Activated naive CD8-positive, alpha-beta T cell treated with anti-CD3 and anti-CD28 coated beads, Interleukin-2, amount 50 U/mL, for 16 hours (primary cell): ENCODE measurements around the gene BTBD2.

ENCODE experiments used
- DNase-seq: peaks from one replicate; pipeline ENCODE4 v3.0.0-alpha.2; 2020; ENCODE audit warnings: low read depth, low spot score

Gene BTBD2

DNA sequence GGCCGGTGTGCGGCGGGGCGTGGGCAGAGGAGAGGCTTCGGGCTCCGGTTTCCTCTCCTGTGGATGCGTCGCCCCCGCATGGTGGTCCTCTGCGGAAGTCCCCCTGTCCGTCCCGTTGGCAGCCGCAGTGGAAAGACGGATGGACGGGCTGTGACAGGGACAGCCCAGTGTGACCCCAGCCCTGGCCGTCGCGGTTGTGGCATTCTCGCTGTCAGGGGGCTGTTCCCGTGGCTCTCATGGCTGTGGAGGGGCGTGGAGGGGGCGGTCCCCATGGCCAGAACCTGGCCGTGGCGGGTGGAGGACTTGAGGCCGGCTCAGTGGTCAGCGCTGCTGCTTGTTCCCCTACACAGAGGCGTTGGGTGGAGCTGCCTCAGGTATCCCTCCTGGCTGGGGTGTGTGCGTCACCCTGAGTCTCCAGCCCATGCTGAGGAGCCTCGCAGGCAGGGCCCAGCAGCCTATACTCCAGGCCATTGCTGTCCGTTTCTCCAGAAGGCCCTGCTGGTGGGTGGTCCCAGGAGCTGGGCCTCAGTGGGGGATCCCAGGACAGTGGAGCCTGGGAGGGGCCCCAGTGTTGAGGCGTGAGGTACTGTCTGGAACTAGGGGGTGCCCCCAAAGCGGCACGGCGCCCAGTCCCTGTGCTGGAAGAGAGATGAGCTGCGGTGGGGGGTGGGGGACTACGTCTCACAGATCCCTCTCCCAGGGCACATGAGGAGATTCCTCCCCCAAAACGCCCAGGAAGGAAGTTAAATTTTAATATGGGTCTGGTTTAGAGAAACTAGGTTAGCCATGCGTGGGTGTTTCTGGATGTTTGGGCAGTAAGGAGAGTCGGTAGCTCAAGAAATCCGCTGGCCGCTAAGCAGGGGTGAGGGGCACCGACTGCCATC is 54.3 kb downstream of the BTBD2 start:
- DNase-seq: no peak

DNA sequence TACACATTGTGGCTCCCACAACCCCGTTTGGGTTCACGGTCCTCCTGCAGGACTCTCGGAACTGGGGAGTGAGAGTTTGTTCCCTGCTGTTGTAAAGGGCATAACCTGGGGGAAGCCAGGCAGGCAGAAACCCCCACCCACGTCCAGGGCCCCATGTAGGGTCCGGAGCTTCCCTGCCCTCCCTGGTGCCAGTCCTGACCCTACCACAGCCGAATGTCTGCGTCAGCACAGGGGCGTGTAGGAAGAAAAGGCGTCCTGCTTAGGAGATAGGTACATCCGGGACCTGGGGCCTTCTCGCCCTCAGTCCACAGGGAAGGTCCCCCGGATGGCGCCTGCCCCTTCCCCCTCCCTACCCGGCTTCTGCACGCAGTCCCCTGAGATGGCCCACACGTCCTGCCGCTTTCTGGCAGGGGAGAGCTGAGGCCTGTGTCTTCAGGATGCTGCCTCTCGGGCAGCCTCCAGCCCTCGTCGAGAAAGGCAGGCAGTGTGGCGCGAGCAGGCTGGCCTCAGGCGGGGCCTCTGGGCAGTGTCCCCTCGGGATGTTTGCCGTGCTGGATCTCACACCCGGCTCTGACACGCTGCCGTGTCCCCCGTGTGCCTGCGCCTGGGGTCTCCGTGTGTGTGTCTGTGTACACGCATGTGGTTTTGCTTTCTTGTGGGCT is 55.5 kb downstream of the BTBD2 start:
- DNase-seq: no peak

DNA sequence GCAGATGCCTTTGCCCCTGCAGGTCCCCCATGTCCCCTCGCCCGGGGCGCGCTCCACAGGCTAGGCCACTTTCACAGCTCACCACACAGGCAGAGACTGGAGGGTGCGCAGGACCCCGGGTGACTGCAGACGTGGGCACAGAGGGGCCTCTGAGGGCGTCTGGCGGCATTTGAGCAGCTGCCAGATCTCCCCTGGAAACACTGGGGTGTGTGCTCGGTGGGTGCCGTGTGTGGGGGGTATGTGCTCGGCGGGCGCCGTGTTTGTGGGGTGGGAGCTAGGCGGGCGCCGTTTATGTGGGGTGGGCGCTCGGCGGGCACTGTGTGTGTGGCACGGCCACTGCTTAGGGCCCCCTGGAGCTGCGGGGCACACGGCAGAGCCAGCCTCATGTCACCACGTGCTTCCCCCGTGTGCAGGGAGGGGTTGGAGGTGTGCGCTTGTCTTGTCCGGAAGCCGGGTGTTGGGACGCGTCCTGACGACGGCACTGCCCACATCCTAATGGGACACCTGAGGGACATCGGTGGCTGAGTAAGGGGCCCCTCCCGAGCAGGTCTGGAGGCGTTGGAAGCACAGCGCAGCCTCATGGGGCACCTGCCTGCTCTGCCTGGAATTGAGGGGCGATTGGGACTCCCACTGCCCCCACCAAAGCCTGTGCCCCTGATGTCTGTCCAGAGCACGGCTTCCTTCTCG is 57.8 kb downstream of the BTBD2 start:
- DNase-seq: no peak

DNA sequence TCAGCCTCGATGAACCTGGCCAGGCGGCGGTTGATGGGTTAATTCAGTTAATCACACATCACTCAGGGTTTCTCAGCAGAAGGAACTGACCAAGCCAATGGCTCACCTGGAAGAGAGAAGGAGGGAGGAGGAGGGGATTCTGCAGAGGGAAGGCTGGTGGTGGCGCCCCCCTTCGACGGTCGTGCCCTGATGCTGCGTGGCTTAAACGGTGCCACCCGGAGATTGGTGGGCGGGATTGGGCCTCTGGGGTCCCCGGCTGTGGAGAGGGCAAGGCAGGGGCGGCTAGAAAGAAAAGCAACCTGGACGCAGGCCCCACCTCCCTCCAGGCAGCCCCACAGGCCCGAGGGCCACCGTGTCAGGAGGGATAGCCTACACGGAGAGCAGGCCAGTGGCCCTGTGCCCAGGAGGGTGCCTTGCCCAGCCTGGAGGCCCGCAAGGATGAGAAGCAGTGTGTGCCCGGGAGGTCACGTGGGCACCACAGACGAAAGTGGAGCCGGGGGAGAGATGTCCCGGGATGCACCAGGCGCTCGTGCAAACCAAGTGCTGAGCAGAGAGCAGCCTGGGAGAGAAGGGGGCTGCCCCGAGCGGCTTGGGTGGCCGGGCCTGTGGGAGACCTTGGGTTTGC is 58.5 kb downstream of the BTBD2 start:
- no peak for DNase-seq

DNA sequence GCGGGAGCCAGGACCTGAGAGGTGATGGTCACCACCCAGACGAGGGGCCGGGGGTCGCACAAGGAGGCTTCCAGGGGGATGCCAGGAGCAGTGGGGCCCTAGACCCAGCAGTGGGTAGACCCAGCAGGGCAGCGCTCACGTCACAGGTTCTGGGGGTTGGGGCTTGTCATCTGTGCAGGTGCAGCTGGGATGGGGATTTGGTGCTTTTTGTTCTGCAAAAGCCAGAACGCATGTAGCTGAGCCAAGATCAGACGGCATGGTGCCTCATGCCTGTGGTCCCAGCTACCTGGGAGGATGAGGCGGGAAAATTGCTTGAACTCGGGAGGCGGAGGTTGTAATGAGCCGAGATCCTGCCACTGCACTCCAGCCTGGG is 59.4 kb downstream of the BTBD2 start:
- DNase-seq: no peak

DNA sequence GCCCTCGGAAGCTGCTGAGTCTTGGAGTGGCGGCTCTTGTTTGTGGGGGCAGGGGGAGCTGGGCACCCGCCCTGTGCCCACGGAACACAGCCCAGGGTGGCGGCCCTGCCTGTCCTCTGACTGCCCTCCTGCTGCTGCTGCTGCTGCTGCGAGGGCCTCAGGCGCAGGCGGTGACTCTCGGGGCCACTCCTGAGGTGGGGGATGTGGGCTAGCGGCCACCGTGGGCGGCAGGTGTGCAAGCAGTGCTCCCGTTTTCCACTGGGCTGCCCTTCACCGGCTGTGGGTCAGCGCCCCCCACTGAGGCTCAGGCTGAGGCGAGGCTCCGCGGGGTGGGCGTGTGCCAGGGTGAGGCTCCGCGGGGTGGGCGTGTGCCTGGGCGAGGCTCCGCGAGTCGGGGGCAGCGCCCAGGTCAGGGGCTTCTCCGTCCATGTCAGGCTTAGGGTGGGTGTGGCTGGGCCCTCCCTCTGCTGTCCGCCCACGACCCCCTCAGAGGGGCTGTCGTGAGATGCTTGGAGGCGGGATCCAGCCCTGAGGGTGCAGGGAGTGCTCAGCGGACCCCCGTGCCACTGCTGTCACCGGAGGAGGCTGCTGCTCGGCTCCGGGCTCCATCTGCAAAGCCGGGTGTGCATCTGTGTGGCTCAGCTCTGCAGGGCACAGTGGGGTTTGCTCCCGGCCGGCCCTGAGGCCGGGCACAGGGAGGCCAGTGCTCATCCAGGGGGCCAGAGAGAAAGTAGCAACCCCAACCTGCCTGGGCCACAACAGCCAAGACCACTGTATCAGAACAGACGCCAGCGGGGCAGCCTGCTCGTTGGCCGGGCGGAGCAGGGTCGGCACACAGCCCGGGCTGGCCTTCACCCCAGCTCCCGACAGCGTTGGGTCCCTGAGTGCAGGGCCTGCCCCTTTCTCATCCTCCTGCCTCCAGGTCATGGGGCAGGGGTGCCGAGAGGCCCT is 60.1 kb downstream of the BTBD2 start:
- no peak for DNase-seq

DNA sequence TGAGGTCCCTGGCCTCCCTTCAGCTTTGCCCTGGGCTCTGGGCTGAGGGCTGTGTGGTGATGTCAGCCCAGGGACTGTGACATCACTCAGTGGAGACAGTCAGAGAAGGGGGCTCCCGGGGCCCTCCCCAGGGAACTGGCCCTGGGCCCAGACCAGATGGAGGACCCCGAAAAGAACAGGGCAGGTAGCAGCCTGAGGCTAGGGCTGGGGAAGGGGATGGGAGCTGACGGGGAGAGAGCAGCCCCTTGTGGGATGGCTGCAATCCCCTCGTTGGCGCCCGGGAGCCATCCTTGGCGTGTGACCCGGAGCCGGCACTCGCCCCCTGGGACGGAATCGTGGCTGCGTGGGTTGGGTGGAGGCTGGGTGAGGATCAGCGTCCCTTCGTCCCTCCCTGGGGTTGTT is 61.0 kb downstream of the BTBD2 start:
- DNase-seq: no peak

DNA sequence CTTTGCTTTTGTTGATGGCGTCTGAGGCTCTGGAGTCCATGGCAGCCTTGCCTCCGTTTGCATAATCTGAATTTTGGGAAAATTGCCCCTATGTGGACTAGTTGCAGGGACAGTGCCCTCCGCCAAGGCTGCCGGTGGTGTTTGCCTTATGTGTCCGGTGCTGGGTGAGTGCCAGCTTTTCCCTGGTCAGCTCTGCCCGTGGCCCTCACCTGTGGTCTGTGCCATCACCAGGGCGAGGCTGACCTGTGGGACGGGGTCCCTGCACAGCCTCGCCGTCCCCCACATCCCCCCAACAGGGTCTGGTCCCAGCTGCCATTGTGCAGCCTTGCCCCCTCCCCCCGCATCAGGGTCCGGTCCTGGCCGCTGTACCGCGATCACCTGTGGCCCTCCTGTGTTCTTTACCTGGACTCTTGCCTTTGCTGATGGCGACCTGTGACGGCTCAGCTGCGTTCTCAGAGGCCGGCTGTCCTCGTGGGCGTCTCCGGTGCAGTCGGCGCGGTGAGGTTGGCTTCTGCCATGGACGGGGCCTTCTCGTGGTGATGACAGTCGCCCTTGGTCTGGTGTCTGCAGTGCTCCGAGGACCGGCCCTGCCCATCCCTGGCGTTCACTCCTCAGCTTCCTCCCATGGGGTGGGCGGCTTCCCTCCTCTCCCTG is 61.9 kb downstream of the BTBD2 start:
- DNase-seq: no peak

DNA sequence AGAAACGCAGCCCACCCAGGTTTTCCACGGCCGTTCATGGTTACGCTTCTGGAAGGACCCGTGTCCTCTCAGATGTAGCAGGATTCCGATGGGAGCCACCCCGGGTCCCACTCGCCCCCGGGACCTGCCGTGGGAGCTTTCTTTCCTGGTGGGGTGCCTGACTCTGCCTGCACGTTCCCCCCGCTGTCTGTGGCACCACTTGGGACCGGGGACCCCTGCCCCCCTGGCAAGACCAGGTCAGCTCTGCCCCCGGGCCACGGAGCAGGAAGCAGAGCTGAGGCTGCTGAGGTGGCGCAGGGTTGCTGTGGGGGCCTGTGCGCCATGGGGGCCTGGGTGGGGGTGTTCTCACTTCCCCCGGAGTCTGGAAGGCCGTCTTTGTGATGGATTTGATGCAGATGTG is 62.5 kb downstream of the BTBD2 start:
- no peak for DNase-seq

DNA sequence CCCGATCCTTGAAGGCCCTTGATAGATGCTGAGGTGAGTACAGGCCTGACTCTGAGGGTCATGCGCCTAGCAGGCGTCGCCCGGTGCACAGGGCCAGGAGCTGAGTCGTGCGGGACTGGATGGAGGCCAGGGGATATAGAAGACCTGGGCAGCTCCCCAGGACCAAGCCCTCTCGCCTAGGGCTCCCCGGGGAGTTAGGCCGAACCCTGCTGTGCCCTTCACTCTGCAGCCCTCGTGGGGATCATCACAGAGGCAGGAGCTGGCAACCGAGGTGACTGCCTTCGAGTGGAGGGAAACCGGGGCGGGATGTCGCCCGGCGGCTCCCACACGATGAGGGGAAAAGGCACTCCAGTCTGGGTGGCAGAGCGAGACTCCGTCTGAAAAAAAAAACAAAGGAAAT is 62.9 kb downstream of the BTBD2 start:
- no peak for DNase-seq

DNA sequence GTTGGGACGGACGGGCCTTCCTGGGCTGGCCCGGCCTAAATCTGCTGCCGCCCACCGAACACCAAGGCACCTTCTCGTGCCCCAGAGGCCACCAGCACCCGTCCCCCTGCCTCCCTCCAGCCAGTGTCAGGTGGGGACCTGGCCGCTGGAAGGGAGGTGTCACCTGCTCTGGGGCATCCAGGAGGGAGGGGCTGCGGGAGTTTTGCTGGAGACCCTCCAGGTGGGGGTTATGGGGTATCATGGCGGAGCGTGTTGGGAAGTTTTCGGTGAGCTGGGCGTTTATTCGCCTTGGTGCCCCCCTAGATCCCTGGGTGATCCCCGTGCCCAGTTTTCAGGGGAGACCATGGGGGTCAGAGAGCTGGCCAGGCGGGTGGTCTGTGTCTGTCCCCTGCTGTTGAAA is 64.9 kb downstream of the BTBD2 start:
- DNase-seq: no peak

DNA sequence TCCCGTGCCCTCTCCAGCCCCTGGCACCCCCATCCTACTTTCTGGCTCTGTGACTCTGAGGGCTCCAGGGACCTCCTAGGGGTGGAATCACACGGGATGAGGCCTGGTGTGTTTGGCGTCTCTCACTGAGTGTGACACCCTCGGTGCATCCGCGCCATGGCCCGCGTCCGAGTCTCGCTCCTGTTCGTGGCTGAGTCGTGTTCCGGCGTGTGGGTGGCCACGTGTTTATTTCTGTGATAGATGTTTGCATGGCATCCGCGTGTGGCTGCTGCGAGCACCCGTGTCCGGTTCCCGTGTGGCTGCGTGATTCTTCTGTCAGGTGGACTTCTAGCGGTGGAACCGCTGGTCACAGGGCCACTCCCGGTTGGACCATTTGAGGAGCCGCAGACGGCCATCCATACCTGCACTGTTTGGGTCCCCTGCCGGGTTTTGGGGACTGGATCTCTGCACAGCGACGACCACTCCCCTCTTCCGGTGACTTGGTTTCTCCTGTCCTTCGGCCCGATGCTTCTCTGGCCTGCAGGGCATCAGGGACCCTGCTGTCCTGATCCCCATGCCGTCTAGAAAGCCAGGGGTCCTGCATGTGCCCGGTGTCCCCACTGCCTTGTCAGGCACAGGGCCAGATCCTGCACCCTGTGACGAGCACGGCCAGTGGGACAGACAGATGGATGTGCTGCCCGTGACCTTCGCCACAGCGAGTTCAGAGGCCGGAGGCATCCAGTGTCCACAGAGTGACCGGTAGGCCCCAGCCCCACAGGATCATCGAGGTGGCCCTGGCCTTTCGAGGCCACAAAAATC is 66.0 kb downstream of the BTBD2 start:
- DNase-seq: no peak

DNA sequence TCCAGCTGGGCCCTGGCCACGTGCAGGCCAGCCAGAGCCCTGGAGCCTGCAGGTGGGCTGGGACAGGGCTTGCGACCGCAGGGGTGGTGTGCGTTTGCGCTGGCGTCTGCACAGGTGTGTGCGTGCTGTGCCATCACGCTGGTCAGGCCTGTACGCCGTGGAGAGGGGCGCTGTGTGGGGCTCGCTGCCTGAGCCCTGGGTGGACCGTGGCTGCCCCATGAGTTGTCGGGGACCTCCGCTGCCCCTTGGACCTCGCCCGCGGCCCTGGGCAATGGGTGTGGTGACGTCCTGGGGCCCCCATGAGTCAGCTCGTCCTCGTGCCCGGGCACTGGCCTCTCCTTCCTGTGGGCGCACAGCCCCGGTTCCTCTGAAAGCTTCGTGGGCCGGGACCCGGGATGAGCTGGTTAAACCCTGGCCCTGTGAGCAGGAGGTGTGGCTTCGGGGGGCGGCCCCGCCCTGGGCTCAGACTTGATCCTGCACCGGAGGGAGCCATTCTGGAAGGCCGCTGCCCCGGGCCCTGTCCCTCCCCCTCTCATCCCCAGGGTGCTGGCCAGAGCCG is 67.8 kb downstream of the BTBD2 start:
- DNase-seq: no peak

DNA sequence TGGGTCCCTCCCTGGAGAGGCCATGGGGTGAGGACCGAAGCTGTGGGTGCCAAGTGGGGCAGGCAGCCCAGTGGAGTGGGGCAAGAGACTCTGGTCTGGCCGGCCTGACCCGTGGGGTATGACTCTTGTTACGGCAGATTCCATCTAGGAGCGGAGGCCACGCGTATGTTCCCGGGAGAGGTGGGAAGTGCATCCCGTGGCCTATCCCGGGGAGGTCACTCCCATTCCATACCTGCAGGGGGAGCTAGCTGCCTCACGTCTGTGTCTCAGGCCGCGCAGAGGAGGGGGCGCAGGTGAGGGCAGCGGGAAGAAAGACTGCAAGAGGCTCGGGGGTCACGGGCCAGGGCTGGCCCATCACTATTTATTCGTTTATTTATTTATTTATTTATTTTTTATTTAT is 69.6 kb downstream of the BTBD2 start:
- DNase-seq: no peak

DNA sequence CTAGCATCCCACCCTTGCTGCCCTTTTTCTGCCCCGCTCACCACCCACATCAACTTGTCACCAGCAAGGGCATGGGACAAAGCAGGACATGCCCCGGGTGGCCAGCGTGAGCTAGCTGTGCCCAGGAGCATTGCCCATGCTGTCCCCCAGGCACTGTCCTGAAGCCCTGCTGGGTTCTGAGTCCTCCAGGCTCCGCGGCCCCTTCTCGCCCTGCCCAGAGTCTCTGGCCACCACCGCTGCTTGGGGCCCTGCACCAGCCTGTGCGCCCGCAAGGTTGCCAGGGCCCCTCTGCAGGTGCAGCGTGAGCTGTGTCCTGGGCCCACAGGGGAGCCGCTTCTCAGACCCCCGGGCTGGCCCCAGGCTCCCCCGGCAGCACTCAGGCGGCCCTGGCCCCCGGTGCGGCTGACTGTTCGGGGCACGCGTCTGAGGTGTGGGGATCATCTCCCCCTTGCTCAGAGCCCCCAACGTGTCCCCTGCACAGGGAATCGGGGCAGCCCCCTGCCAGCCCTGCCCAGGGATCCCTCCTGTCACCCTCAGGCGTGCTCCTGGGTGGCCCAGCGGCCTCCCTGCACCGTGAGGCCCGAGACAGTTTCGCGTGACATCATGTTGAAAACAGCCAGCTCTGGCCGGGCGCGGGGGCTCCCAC is 70.5 kb downstream of the BTBD2 start:
- DNase-seq: no peak

DNA sequence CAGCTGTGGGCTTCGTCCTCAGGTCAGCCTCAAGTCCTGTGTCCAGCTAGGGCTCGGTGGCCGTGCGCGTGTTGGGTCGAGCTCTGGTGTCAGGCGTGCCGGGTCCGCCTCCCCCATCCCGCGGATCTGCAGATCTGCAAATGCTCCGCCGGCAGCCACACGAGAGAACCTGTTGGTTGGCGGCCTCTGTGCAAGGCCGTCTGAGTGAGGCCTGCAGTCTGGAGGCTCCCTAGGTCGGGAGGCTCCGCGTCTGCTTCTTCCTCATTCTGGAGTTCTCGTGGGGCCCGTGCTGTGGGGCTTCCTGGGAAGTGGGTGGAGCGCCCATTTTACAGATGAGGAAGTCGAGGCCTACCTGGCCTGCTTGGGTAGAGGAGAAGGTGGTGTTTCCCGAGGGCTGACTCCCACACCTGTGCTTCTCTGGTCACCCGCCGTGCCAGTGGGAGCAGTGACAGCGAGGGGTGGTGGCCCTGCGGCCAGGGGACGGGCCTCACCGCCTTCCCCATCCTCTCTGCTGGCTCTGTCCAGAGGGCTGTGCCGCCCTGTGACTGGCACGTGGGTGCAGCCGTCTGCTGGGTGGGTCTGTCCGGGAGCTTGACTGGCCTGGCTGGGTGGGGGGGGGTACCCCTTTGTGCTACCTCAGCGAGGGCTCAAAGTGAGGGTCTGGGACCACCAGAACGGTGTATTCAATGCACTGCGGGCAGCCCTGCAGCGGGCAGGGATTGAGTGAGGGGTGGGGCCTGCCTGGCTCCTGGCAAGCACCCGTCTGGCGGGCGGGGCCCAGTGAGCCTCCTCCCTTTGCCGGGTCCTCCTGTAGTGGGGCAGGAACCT is 71.2 kb downstream of the BTBD2 start:
- no peak for DNase-seq

DNA sequence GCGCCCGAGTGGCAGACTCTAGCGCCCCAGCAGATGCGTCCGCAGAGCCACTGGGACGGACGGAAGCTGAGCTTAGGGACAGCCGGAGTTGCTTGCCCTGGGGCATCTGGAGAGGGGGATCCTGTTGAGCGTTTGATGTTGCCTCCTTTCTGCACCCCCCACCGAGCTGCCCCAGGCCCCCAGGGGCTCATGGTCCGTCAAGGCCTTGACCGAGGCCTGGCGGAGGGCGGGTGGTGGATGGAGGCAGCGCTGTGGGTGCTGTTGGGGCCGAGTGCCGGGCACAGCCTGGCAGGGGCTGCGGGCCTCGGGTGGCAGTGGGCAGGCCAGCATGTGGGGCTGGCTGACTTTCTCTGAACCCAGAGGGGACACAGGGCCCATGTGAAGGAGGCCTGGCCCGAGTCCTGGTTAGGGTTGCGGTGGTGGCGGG is 71.8 kb downstream of the BTBD2 start:
- DNase-seq: no peak

DNA sequence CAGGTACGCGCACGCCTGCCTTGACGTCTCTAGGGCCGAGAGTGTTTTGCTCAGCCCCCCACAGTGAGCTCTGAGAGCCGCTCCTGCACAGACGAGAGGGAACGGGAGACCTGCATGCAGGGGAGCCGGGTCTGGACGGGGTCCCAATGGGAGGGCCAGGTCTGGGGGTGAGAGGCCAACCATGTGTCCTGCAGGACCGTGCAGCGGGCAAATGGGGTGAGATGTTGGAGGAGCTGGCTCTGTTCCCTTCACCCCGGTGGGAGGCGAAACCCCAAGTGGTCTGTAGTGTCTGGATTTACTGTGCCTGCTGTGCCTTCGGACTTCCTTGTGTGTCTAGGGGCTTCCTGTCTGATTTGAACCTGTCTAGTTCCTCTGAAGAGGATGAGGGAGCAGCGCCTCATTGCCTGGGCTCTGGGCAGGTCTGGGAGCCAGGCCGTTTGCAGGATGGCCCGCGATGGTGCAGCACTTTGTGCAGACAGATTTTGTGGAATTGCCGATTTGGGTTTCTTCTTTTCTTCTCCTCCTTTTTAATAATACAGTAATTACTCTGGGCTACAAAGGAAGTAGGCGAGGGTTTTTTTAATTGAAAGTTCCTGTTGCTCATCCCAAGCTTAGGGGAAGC is 72.5 kb downstream of the BTBD2 start:
- no peak for DNase-seq
